Heart left ventricle (tissue), 13 donors: ENCODE measurements around the gene KCP.

Source experiments
- POLR2A ChIP-seq, 2 donors: fragments of 450-650 bp; IDR thresholded peaks; one replicate each; pipeline ENCODE4 v1.6.1; 2017; ENCODE audit warnings: antibody characterized with exemption in 2 of 2, mild to moderate bottlenecking in 2 of 2, moderate library complexity in 2 of 2
- TF ChIP-seq, protein P1 (sequence below), 12 donors: fragments of 200-600 bp; sonication (generic) in 4 of 12; IDR thresholded peaks; one replicate each; pipeline versions ENCODE4 v1.5.0 to v1.8.0; 2018 to 2022; ENCODE audit warnings: antibody characterized with exemption in 12 of 12, mild to moderate bottlenecking in 5 of 12
- donor health status: ischemic (EF 13 %, LVEDD 7.1; RV severe dilation, severe dysfunction).
- donor health status: DM: no; HTN: yes; CAD: no.
- donor health status: DM: no; HTN: no; CAD: no.
- donor health status: ischemic (EF 25% LVEDD 6.9; RV normal size, moderate dysfunction).
- donor health status: ischemic (EF 25% LVEDD 5.7; RV mildly dilated, moderate dysfunction).
- donor health status: ischemic (EF 35%, LVEDD 5.7; RV mildly dilated, moderate dysfunction).
- donor health status: nonischemic (EF 11% LVEDD 7.7; RV severe dilation, severe dysfunction).
- donor health status: DM: yes; HTN: yes; CAD: no.
- donor health status: PGD.
- donor health status: ischemic (EF 29% LVEDD 5.4; RV normal size, mild dysfunction).
- donor health status: nonischemic (EF 23%, LVEDD 6.1; RV moderate dilation, normal function).

DNA sequence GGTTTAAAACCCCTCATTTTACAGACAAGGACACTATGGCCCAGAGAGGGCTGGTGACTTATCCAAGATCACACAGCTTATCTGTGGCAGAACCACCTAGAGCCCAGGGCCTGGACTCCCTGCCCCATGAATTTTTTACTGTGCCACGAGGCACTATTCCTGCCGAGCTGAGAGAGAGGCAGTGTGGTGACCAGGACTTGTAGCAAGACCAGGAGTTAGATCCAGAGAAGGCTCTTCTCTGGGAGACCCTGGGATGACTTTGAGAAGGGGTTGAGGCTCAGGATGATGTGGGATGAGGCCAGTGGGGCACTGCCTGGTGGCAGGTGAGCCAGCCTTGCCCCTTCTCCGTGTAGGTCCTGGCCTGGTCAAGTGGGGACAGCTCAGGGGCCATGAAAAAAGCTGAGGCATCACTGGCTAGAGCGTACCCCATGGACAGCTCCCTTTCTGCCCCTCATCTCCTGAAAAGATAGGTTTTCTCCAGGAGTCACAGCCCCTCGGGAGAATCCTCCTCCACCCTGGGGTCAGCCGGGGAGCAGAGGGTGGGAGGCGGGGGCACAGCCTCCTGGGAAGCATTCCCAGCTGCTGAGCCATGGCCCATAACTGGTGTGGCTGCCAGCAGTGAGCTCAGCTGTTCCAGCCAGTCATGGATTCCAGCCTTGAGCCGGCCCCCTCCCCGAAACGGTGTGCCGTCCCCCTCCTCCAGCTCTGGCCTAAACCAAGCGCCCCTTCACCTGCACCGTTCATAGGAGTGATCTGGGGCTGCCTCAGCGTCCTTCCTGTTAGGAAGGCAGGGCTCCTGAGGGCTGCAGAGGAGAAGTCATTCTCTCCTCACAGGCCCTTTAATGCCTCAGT is 74.5 kb downstream of the KCP start:
- TF ChIP-seq POLR2A (IDR thresholded peaks at IDR 0.05): no peak
- TF ChIP-seq, protein P1, sequence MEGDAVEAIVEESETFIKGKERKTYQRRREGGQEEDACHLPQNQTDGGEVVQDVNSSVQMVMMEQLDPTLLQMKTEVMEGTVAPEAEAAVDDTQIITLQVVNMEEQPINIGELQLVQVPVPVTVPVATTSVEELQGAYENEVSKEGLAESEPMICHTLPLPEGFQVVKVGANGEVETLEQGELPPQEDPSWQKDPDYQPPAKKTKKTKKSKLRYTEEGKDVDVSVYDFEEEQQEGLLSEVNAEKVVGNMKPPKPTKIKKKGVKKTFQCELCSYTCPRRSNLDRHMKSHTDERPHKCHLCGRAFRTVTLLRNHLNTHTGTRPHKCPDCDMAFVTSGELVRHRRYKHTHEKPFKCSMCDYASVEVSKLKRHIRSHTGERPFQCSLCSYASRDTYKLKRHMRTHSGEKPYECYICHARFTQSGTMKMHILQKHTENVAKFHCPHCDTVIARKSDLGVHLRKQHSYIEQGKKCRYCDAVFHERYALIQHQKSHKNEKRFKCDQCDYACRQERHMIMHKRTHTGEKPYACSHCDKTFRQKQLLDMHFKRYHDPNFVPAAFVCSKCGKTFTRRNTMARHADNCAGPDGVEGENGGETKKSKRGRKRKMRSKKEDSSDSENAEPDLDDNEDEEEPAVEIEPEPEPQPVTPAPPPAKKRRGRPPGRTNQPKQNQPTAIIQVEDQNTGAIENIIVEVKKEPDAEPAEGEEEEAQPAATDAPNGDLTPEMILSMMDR (IDR thresholded peaks at IDR 0.05): no peak
